Measurements from ENCODE around the gene SEZ6L2.

SEZ6L2 gene

GRCh38 chr16:29915590-29916247, 16.4 kb upstream of the SEZ6L2 start:
- Histone ChIP-seq H3K79me2 (ENCODE audit: low read length) (no peaks in the 10 kb centered on the region), H3K4me2 (ENCODE audit: low read depth, low read length) (no peak overlapping the region), H2AFZ (ENCODE audit: low read length) (no peak overlapping the region), H3K27me3 (replicated peaks; ENCODE audit: insufficient read depth, low read length) (no peaks in the 10 kb centered on the region), H3K9me2 (replicated peaks; ENCODE audit: insufficient read depth, low read length) (no peaks in the 10 kb centered on the region), H3F3A (ENCODE audit: insufficient read depth, low read length) (no peaks in the 10 kb centered on the region), H3K9me3 (replicated peaks; ENCODE audit: insufficient read depth, low read length) (no peaks in the 10 kb centered on the region), H3K4me3 (ENCODE audit: low read length) (no peak overlapping the region), H3K9ac (ENCODE audit: low read length) (no peak overlapping the region), H3K36me3 (replicated peaks; ENCODE audit: insufficient read depth, low read length) (no peaks in the 10 kb centered on the region; the same call in none of the 2 replicates), H3K27ac (ENCODE audit: low read length) (no peak overlapping the region), H4K20me1 (ENCODE audit: insufficient read depth, low read length) (no peaks in the 10 kb centered on the region), H3K4me1 (ENCODE audit: low read length) (no peaks in the 10 kb centered on the region)
- no peak for TF ChIP-seq EZH2phosphoT487 (IDR thresholded peaks at IDR 0.05; ENCODE audit: low read length)
- no peak for TF ChIP-seq CTCF (IDR thresholded peaks at IDR 0.05; ENCODE audit: low read length)
- no peak for TF ChIP-seq EZH2 (optimal IDR thresholded peaks at IDR 0.05; ENCODE audit: low read depth, low read length)
- no peak for DNase-seq

- TF ChIP-seq EZH2phosphoT487 (IDR thresholded peaks at IDR 0.05; ENCODE audit: low read length): no peak
- H3K9me2 ChIP-seq (replicated peaks; ENCODE audit: insufficient read depth, low read length): no peaks in the 10 kb centered on the region
Measured at GRCh38 chr16:29913514-29913913, 14.2 kb upstream of the SEZ6L2 start.

GRCh38 chr16:29912087-29912486, 12.7 kb upstream of the SEZ6L2 start:
- no peak overlapping the region for H3K4me2 ChIP-seq (ENCODE audit: low read depth, low read length)
- no peak overlapping the region for H3K27ac ChIP-seq (ENCODE audit: low read length)
- H3K4me3 ChIP-seq (ENCODE audit: low read length): no peak overlapping the region
- no peaks in the 10 kb centered on the region for H4K20me1 ChIP-seq (ENCODE audit: insufficient read depth, low read length)
- no peaks in the 10 kb centered on the region for H3K79me2 ChIP-seq (ENCODE audit: low read length)
- DNase-seq: no peak
- no peaks in the 10 kb centered on the region for H3K27me3 ChIP-seq (replicated peaks; ENCODE audit: insufficient read depth, low read length)
- H3K36me3 ChIP-seq (replicated peaks; ENCODE audit: insufficient read depth, low read length): no peaks in the 10 kb centered on the region
- no peak overlapping the region for H3K9ac ChIP-seq (ENCODE audit: low read length)
- no peaks in the 10 kb centered on the region for H3K9me2 ChIP-seq (replicated peaks; ENCODE audit: insufficient read depth, low read length)
- H3K9me3 ChIP-seq (replicated peaks; ENCODE audit: insufficient read depth, low read length): no peaks in the 10 kb centered on the region
- TF ChIP-seq EZH2phosphoT487 (IDR thresholded peaks at IDR 0.05; ENCODE audit: low read length): no peak
- TF ChIP-seq CTCF (IDR thresholded peaks at IDR 0.05; ENCODE audit: low read length): no peak
- TF ChIP-seq EZH2 (optimal IDR thresholded peaks at IDR 0.05; ENCODE audit: low read depth, low read length): no peak
- no peak overlapping the region for H2AFZ ChIP-seq (ENCODE audit: low read length)
- no peaks in the 10 kb centered on the region for H3K4me1 ChIP-seq (ENCODE audit: low read length)
- no peaks in the 10 kb centered on the region for H3F3A ChIP-seq (ENCODE audit: insufficient read depth, low read length)

More at GRCh38 chr16:29913514-29913913, 14.2 kb upstream of the SEZ6L2 start:
- Histone ChIP-seq H3K9ac (ENCODE audit: low read length) (no peak overlapping the region), H3K36me3 (replicated peaks; ENCODE audit: insufficient read depth, low read length) (no peaks in the 10 kb centered on the region), H3F3A (ENCODE audit: insufficient read depth, low read length) (no peaks in the 10 kb centered on the region), H3K4me2 (ENCODE audit: low read depth, low read length) (no peak overlapping the region), H3K27ac (ENCODE audit: low read length) (no peak overlapping the region), H3K9me3 (replicated peaks; ENCODE audit: insufficient read depth, low read length) (no peaks in the 10 kb centered on the region), H3K27me3 (replicated peaks; ENCODE audit: insufficient read depth, low read length) (no peaks in the 10 kb centered on the region), H4K20me1 (ENCODE audit: insufficient read depth, low read length) (no peaks in the 10 kb centered on the region), H3K4me1 (ENCODE audit: low read length) (no peaks in the 10 kb centered on the region), H2AFZ (ENCODE audit: low read length) (no peak overlapping the region), H3K4me3 (ENCODE audit: low read length) (no peak overlapping the region), H3K79me2 (ENCODE audit: low read length) (no peaks in the 10 kb centered on the region)
- DNase-seq: no peak

GRCh38 chr16:29911676-29912010, 12.3 kb upstream of the SEZ6L2 start:
- H3K4me3 ChIP-seq (ENCODE audit: low read length): no peak overlapping the region
- H3K27me3 ChIP-seq (replicated peaks; ENCODE audit: insufficient read depth, low read length): no peaks in the 10 kb centered on the region
- H3K9me2 ChIP-seq (replicated peaks; ENCODE audit: insufficient read depth, low read length): no peaks in the 10 kb centered on the region
- H3K9ac ChIP-seq (ENCODE audit: low read length): no peak overlapping the region
- no peak overlapping the region for H3K27ac ChIP-seq (ENCODE audit: low read length)
- no peak for DNase-seq
- H3K4me2 ChIP-seq (ENCODE audit: low read depth, low read length): no peak overlapping the region
- H2AFZ ChIP-seq (ENCODE audit: low read length): no peak overlapping the region
- H3K79me2 ChIP-seq (ENCODE audit: low read length): no peaks in the 10 kb centered on the region
- no peak for TF ChIP-seq CTCF (IDR thresholded peaks at IDR 0.05; ENCODE audit: low read length)
- no peak for TF ChIP-seq EZH2phosphoT487 (IDR thresholded peaks at IDR 0.05; ENCODE audit: low read length)
- no peak for TF ChIP-seq EZH2 (optimal IDR thresholded peaks at IDR 0.05; ENCODE audit: low read depth, low read length)
- H3K9me3 ChIP-seq (replicated peaks; ENCODE audit: insufficient read depth, low read length): no peaks in the 10 kb centered on the region
- H4K20me1 ChIP-seq (ENCODE audit: insufficient read depth, low read length): no peaks in the 10 kb centered on the region
- H3K4me1 ChIP-seq (ENCODE audit: low read length): no peaks in the 10 kb centered on the region
- H3F3A ChIP-seq (ENCODE audit: insufficient read depth, low read length): no peaks in the 10 kb centered on the region
- H3K36me3 ChIP-seq (replicated peaks; ENCODE audit: insufficient read depth, low read length): no peaks in the 10 kb centered on the region
